Upper lobe of left lung (tissue), 6 donors: ENCODE data around the gene ACSL1. TPM values are rescaled to one million over a fixed set of nuclear protein-coding genes. Genes with fewer than 3 reads are reported as not detected.

Experiments
- ATAC-seq, 2 donors: fragments of 200-7000 bp; cut with Tn5 transposase; one replicate each; pipeline ENCODE4 v1.9.1; 2022; ENCODE audit warnings: mild to moderate bottlenecking in 2 of 2, moderate library complexity in 2 of 2; ENCODE audit not compliant: low FRiP score in 2 of 2
- DNase-seq, 2 donors: peaks; one replicate each; pipeline ENCODE4 v3.0.0-alpha.2; 2019 to 2020
- H3K27ac ChIP-seq, 4 donors: fragments of 200-600 bp; sonication (generic); one replicate each; pipeline ENCODE4 v1.5.1; 2016 to 2019
- H3K27me3 ChIP-seq, 4 donors: fragments of 200-600 bp; sonication (generic); one replicate each; pipeline ENCODE4 v1.5.1; 2017 to 2019
- H3K36me3 ChIP-seq, 4 donors: fragments of 200-600 bp; sonication (generic); one replicate each; pipeline ENCODE4 v1.5.1; 2016 to 2019
- H3K4me1 ChIP-seq, 4 donors: fragments of 200-600 bp; sonication (generic); one replicate each; pipeline ENCODE4 v1.5.1; 2018 to 2019
- H3K4me3 ChIP-seq, 4 donors: fragments of 200-600 bp; sonication (generic); one replicate each; pipeline ENCODE4 v1.5.1; 2017 to 2019; ENCODE audit warnings: mild to moderate bottlenecking in 2 of 4, moderate library complexity in 1 of 4
- H3K9me3 ChIP-seq, 4 donors: fragments of 200-600 bp; sonication (generic); one replicate each; pipeline ENCODE4 v1.5.1; 2018 to 2019
- CTCF ChIP-seq, 6 experiments: fragments of 450-650 bp in 4 of 6; fragments of 200-600 bp in 2 of 6; sonication (generic) in 2 of 6; IDR thresholded peaks; one replicate each; pipeline ENCODE4 v1.5.1; 2016 to 2019; ENCODE audit warnings: antibody characterized with exemption in 6 of 6
- EP300 ChIP-seq, 4 donors: sonication (generic); formaldehyde crosslinking; IDR thresholded peaks; one replicate each; pipeline ENCODE4 v1.5.1; 2017; ENCODE audit warnings: antibody characterized with exemption in 4 of 4, control low read depth in 2 of 4
- POLR2A ChIP-seq, 4 donors: fragments of 450-650 bp; IDR thresholded peaks; one replicate each; pipeline ENCODE4 v1.5.1; 2016 to 2017; ENCODE audit warnings: antibody characterized with exemption in 4 of 4, mild to moderate bottlenecking in 2 of 4
- POLR2AphosphoS5 ChIP-seq, 2 donors: sonication (generic); formaldehyde crosslinking; IDR thresholded peaks; one replicate each; pipeline ENCODE4 v1.5.1; 2017; ENCODE audit warnings: antibody characterized with exemption in 2 of 2
- WGBS, 2 donors: methylation state at CpG; one replicate each; pipeline ENCODE4 v1.1.5; 2017 to 2018; 5-methylcytosine and 5-hydroxymethylcytosine counted together
- total RNA-seq, 6 donors: library from RNA; depleted of rRNA in 4 of 6; stranded (reverse); fragments of >200 nt in 4 of 6; gene quantifications; one replicate each; pipeline versions ENCODE4 v1.1.0 to v1.2.1, GENCODE V29; 2016 to 2021
- donor health status: DM: no; HTN: no; CAD: no; lungs with moderate emphysema.
- donor health status: DM: no; HTN: yes; CAD: no; lungs with severe emphysema.

The ACSL1 gene
- total RNA-seq, 6 donors from 2014 or later = 208 to 306 (median 234) TPM

- TF ChIP-seq POLR2A (IDR thresholded peaks at IDR 0.05) (peak; percentile 17 to 60 (median 36)), CTCF (IDR thresholded peaks at IDR 0.05) (peak in 2 of 6 experiments; percentile 37 to 55), POLR2AphosphoS5 (IDR thresholded peaks at IDR 0.05) (peak; percentile 71 to 83), EP300 (IDR thresholded peaks at IDR 0.05) (peak in 1 of 4 donors; percentile 85)
- ATAC-seq (peak; percentile 99 to 100), DNase-seq (peak; percentile 95 to 99)
- H3K27ac ChIP-seq = peak within 1 kb of the TSS; percentile 11 to 68 (median 56)
- no peaks in the 10 kb centered on the region for H3K9me3 ChIP-seq
- no peaks in the 10 kb centered on the region for H3K36me3 ChIP-seq
- H3K4me1 ChIP-seq = peaks cover 5 to 23% (median 18%) of the 10 kb centered on the region in 4 donors
- no peaks in the 10 kb centered on the region for H3K27me3 ChIP-seq
- 1 to 3% methylated on average over 25 to 53 of the region's 69 CpGs for WGBS, 2 donors
- peak within 1 kb of the TSS; percentile 62 to 79 (median 74) for H3K4me3 ChIP-seq
Observed at GRCh38 chr4:184733654-184734524, 91.9 kb downstream of the ACSL1 start, which contains the start of gene CENPU. CENPU (minus strand) TSS chr4:184734096; CDS start chr4:184734062, 34 bp downstream.

GRCh38 chr4:184732126-184732525, 93.6 kb downstream of the ACSL1 start:
- DNase-seq (peak in 1 of 2 donors; percentile 75), ATAC-seq (no peak)
- TF ChIP-seq EP300 (IDR thresholded peaks at IDR 0.05) = peak in 1 of 4 donors; percentile 48
- TF ChIP-seq CTCF (IDR thresholded peaks at IDR 0.05) = no peak
- 49 to 61% methylated on average over 4 of the region's 4 CpGs for WGBS, 2 donors
- H3K27me3 ChIP-seq = no peaks in the 10 kb centered on the region
- H3K4me1 ChIP-seq = peaks cover 5 to 22% (median 16%) of the 10 kb centered on the region in 4 donors
- H3K4me3 ChIP-seq = no peak overlapping the region
- no peaks in the 10 kb centered on the region for H3K9me3 ChIP-seq
- no peaks in the 10 kb centered on the region for H3K36me3 ChIP-seq
- no peak overlapping the region for H3K27ac ChIP-seq

- H3K27me3 ChIP-seq = no peaks in the 10 kb centered on the region
- ATAC-seq = no peak
- 80 to 87% methylated on average over 6 of the region's 6 CpGs for WGBS, 2 donors
- H3K4me3 ChIP-seq = no peak overlapping the region
- H3K4me1 ChIP-seq = peaks cover 5 to 22% (median 16%) of the 10 kb centered on the region in 4 donors
- DNase-seq = no peak
- TF ChIP-seq CTCF (IDR thresholded peaks at IDR 0.05) (no peak), POLR2A (IDR thresholded peaks at IDR 0.05) (no peak), POLR2AphosphoS5 (IDR thresholded peaks at IDR 0.05) (no peak), EP300 (IDR thresholded peaks at IDR 0.05) (no peak)
- no peaks in the 10 kb centered on the region for H3K36me3 ChIP-seq
- no peak overlapping the region for H3K27ac ChIP-seq
- H3K9me3 ChIP-seq = no peaks in the 10 kb centered on the region
Observed at GRCh38 chr4:184731056-184731455, 94.7 kb downstream of the ACSL1 start.

DNA sequence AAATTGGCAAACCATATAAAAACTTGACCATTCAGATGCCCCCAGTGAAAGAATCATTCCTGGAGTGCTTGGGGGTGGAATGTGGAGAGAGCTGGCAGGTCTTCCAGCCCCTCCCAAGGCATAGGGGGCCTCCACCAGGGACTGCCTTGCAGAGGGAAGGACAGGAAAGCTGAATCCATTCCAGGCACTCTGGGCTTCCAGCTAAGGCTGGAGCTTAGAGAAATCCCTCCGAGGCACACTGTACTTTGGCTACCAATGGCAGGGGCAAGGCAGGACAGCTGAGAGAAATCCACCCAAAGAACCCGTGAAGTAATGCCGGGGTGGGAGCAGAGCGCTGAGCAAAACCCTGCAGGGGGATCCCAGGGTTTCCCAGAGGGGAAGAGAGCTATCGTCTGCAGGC, 95.8 kb downstream of the ACSL1 start:
- ATAC-seq = no peak
- Histone ChIP-seq H3K36me3 (no peaks in the 10 kb centered on the region), H3K9me3 (no peaks in the 10 kb centered on the region), H3K4me1 (peaks cover 5 to 22% (median 16%) of the 10 kb centered on the region in 4 donors), H3K4me3 (no peak overlapping the region), H3K27ac (no peak overlapping the region), H3K27me3 (no peaks in the 10 kb centered on the region)
- 84 to 91% methylated on average over 5 of the region's 5 CpGs for WGBS, 2 donors
- no peak for DNase-seq
- TF ChIP-seq EP300 (IDR thresholded peaks at IDR 0.05) (no peak), POLR2A (IDR thresholded peaks at IDR 0.05) (no peak), POLR2AphosphoS5 (IDR thresholded peaks at IDR 0.05) (no peak), CTCF (IDR thresholded peaks at IDR 0.05) (no peak)
